Activated T-helper 1 cell treated with anti-CD3 and anti-CD28 coated beads, Interleukin-2, amount 50 U/mL, for 16 hours (primary cell): ENCODE data around the gene PRR7.

ENCODE experiments used
- DNase-seq, 2 donors: peaks; one replicate each; pipeline ENCODE4 v3.0.0-alpha.2; 2020; ENCODE audit warnings: low read depth in 1 of 2, low spot score in 1 of 2

The PRR7 gene

GRCh38 chr5:177435847-177436536 lies 10.6 kb upstream of the PRR7 start:
- DNase-seq = no peak

GRCh38 chr5:177437623-177438022 lies 9.0 kb upstream of the PRR7 start:
- no peak for DNase-seq

- no peak for DNase-seq
Observed at GRCh38 chr5:177438468-177438867, 8.1 kb upstream of the PRR7 start.

GRCh38 chr5:177439518-177440053 lies 7.0 kb upstream of the PRR7 start:
- DNase-seq = no peak

- DNase-seq = no peak
Observed at GRCh38 chr5:177440211-177440989, 6.2 kb upstream of the PRR7 start.

- DNase-seq = no peak
Observed at GRCh38 chr5:177440990-177441780, 5.4 kb upstream of the PRR7 start.

GRCh38 chr5:177442066-177442826 lies 4.4 kb upstream of the PRR7 start:
- DNase-seq = no peak

- DNase-seq = no peak
Observed at GRCh38 chr5:177443144-177443983, 3.2 kb upstream of the PRR7 start.

- DNase-seq = no peak
Observed at GRCh38 chr5:177444106-177445051, 2.2 kb upstream of the PRR7 start.

- DNase-seq = no peak
Observed at GRCh38 chr5:177445052-177445916, 1.3 kb upstream of the PRR7 start.

GRCh38 chr5:177445917-177446199 lies 756 bp upstream of the PRR7 start:
- DNase-seq = no peak

GRCh38 chr5:177447066-177447610 lies 524 bp downstream of the PRR7 start:
- DNase-seq = peak; percentile 44 to 69

- DNase-seq = no peak
Observed at GRCh38 chr5:177447611-177448243, 1.1 kb downstream of the PRR7 start.

GRCh38 chr5:177448244-177448950 lies 1.8 kb downstream of the PRR7 start:
- DNase-seq = no peak

GRCh38 chr5:177449140-177450061 lies 2.8 kb downstream of the PRR7 start:
- DNase-seq = no peak
